IMR-90 (cell line): ENCODE data around the gene ZNF618. TPM values are rescaled to one million over a fixed set of nuclear protein-coding genes. Genes with fewer than 3 reads are reported as not detected.

Experiments used
- ATAC-seq: fragments of 200-7000 bp; cut with Tn5 transposase; 2 replicates; pipeline ENCODE4 v1.9.1; 2020; ENCODE audit warnings: low read depth, mild to moderate bottlenecking, moderate library complexity
- BruUV-seq: library from RNA; stranded (reverse); fragments of 400-500 nt; replicated peaks from 2 replicates; lab custom pipeline; 2021; lab: Mats Ljungman, UMichigan
- CTCF ChIA-PET: fragments of 300-600 bp; formaldehyde crosslinking; extraction: SDS; loops from one replicate; lab custom pipeline; 2021; ENCODE audit warnings: antibody characterized with exemption; lab: Yijun Ruan, JAX
- POLR2A ChIA-PET: fragments of 300-600 bp; sonication (Branson Sonifier 250); formaldehyde crosslinking; loops from one replicate; lab custom pipeline; 2022; ENCODE audit warnings: antibody characterized with exemption; ENCODE audit not compliant: unreplicated experiment; lab: Charles Lee
- DNase-seq: peaks from one replicate; pipeline ENCODE4 v3.0.0; 2013
- H2AFZ ChIP-seq: replicated peaks from 2 replicates; pipeline ENCODE3; 2013; ENCODE audit warnings: low read length, mild to moderate bottlenecking; ENCODE audit not compliant: poor library complexity
- H2AK5ac ChIP-seq: 2 replicates; pipeline ENCODE4 v1.6.1; 2013; ENCODE audit warnings: low read depth, low read length, inconsistent platforms
- H2AK9ac ChIP-seq: replicated peaks from 2 replicates; pipeline ENCODE3; 2013; ENCODE audit warnings: mild to moderate bottlenecking, low read depth, low read length, moderate library complexity; ENCODE audit not compliant: poor library complexity
- H2BK120ac ChIP-seq: 2 replicates; pipeline ENCODE4 v1.6.1; 2013; ENCODE audit warnings: low read depth, low read length, inconsistent platforms
- H2BK15ac ChIP-seq: 3 replicates; pipeline ENCODE4 v1.6.1; 2013; ENCODE audit warnings: low read depth, low read length, inconsistent platforms
- H2BK20ac ChIP-seq: 2 replicates; pipeline ENCODE4 v1.6.1; 2013; ENCODE audit warnings: low read depth, mild to moderate bottlenecking, inconsistent platforms, low read length, moderate library complexity
- H2BK5ac ChIP-seq: 2 replicates; pipeline ENCODE4 v1.6.1; 2013; ENCODE audit warnings: mild to moderate bottlenecking, low read depth, low read length, inconsistent platforms; ENCODE audit not compliant: poor library complexity, severe bottlenecking
- H3K14ac ChIP-seq: replicated peaks from 2 replicates; pipeline ENCODE4 v1.6.1; 2013; ENCODE audit warnings: low read depth, low read length, inconsistent platforms
- H3K18ac ChIP-seq: 2 replicates; pipeline ENCODE4 v1.6.1; 2013; ENCODE audit warnings: low read depth, low read length, control low read depth
- H3K23ac ChIP-seq: 2 replicates; pipeline ENCODE4 v1.6.1; 2013; ENCODE audit warnings: low read depth, low read length, inconsistent platforms
- H3K27ac ChIP-seq: 2 replicates; pipeline ENCODE4 v1.5.1; 2013; ENCODE audit warnings: mild to moderate bottlenecking, control low read depth, low read length; ENCODE audit not compliant: insufficient read depth
- H3K27me3 ChIP-seq: 2 replicates; pipeline ENCODE4 v1.6.1; 2013; ENCODE audit warnings: low read length; ENCODE audit not compliant: control insufficient read depth, insufficient read depth
- H3K36me3 ChIP-seq: 2 replicates; pipeline ENCODE4 v1.6.1; 2013; ENCODE audit warnings: low read length, mixed read lengths; ENCODE audit not compliant: control insufficient read depth, insufficient read depth
- H3K4ac ChIP-seq: 2 replicates; pipeline ENCODE4 v1.6.1; 2013; ENCODE audit warnings: low read depth, low read length, inconsistent platforms
- H3K4me1 ChIP-seq: 2 replicates; pipeline ENCODE4 v1.6.1; 2013; ENCODE audit warnings: low read length, mixed read lengths; ENCODE audit not compliant: control insufficient read depth, insufficient read depth
- H3K4me2 ChIP-seq: 2 replicates; pipeline ENCODE4 v1.6.1; 2013; ENCODE audit warnings: low read depth, mild to moderate bottlenecking, control low read depth, low read length, moderate library complexity
- H3K4me3 ChIP-seq: 2 replicates; pipeline ENCODE4 v1.5.1; 2013; ENCODE audit warnings: low read depth, mild to moderate bottlenecking, control low read depth, low read length, moderate library complexity; ENCODE audit not compliant: insufficient read depth
- H3K56ac ChIP-seq: 2 replicates; pipeline ENCODE4 v1.6.1; 2013; ENCODE audit warnings: low read length, inconsistent platforms; ENCODE audit not compliant: insufficient read depth; ENCODE audit errors: extremely low read depth
- H3K79me1 ChIP-seq, 2 experiments: 2 replicates each; pipeline ENCODE4 v1.6.1; 2013; ENCODE audit warnings: low read length in 2 of 2, inconsistent platforms in 1 of 2, low read depth in 1 of 2
- H3K9ac ChIP-seq: 2 replicates; pipeline ENCODE4 v1.6.1; 2013; ENCODE audit warnings: low read depth, low read length, control low read depth
- H3K9me1 ChIP-seq: 2 replicates; pipeline ENCODE4 v1.6.1; 2013; ENCODE audit warnings: low read length, inconsistent platforms; ENCODE audit not compliant: insufficient read depth
- H3K9me3 ChIP-seq: 2 replicates; pipeline ENCODE4 v1.6.1; 2013; ENCODE audit warnings: low read length; ENCODE audit not compliant: control insufficient read depth, insufficient read depth
- H4K20me1 ChIP-seq: 2 replicates; pipeline ENCODE4 v1.6.1; 2013; ENCODE audit warnings: low read length, inconsistent platforms; ENCODE audit not compliant: insufficient read depth
- H4K5ac ChIP-seq: 2 replicates; pipeline ENCODE4 v1.6.1; 2013; ENCODE audit warnings: mild to moderate bottlenecking, low read depth, low read length, control low read depth
- H4K8ac ChIP-seq, 2 experiments: 2 replicates each; pipeline ENCODE4 v1.6.1; 2013; ENCODE audit warnings: low read depth in 2 of 2, low read length in 2 of 2, control low read depth in 1 of 2, inconsistent platforms in 1 of 2
- H4K91ac ChIP-seq: 2 replicates; pipeline ENCODE4 v1.6.1; 2013; ENCODE audit warnings: low read depth, low read length, inconsistent platforms; ENCODE audit not compliant: insufficient read depth
- BHLHE40 ChIP-seq: fragments of 150-350 bp; IDR thresholded peaks from 2 replicates; pipeline ENCODE4 v1.6.1; 2016; ENCODE audit warnings: mild to moderate bottlenecking, low read depth, low read length
- CEBPB ChIP-seq: IDR thresholded peaks from 2 replicates; pipeline ENCODE4 v1.6.1; 2012; ENCODE audit warnings: low read depth, low read length, improper control_type of control experiment
- CHD1 ChIP-seq: IDR thresholded peaks from 2 replicates; pipeline ENCODE4 v1.6.1; 2012; ENCODE audit warnings: low read depth, low read length, improper control_type of control experiment
- CTCF ChIP-seq: conservative IDR thresholded peaks from 2 replicates; pipeline ENCODE4 v1.5.1; 2012; ENCODE audit warnings: mild to moderate bottlenecking, low read depth, low read length, improper control_type of control experiment
- FOS ChIP-seq: fragments of 150-350 bp; IDR thresholded peaks from 2 replicates; pipeline ENCODE4 v1.6.1; 2016; ENCODE audit warnings: low read depth, low read length
- MAFK ChIP-seq: IDR thresholded peaks from 2 replicates; pipeline ENCODE4 v1.6.1; 2012; ENCODE audit warnings: low read depth, low read length, improper control_type of control experiment
- MAZ ChIP-seq: IDR thresholded peaks from 2 replicates; pipeline ENCODE4 v1.6.1; 2012; ENCODE audit warnings: low read depth, mild to moderate bottlenecking, low read length, improper control_type of control experiment, moderate library complexity, borderline replicate concordance
- MXI1 ChIP-seq: IDR thresholded peaks from 2 replicates; pipeline ENCODE4 v1.6.1; 2012; ENCODE audit warnings: low read depth, mild to moderate bottlenecking, low read length, moderate library complexity, borderline replicate concordance
- NFE2L2 ChIP-seq: fragments of 150-350 bp; IDR thresholded peaks from 2 replicates; pipeline ENCODE4 v1.6.1; 2016; ENCODE audit warnings: low read depth, mild to moderate bottlenecking, low read length
- RAD21 ChIP-seq: IDR thresholded peaks from 2 replicates; pipeline ENCODE4 v1.6.1; 2012; ENCODE audit warnings: low read length, improper control_type of control experiment
- RCOR1 ChIP-seq: IDR thresholded peaks from 2 replicates; pipeline ENCODE4 v1.6.1; 2012; ENCODE audit warnings: mild to moderate bottlenecking, low read length, improper control_type of control experiment; ENCODE audit not compliant: insufficient replicate concordance
- RFX5 ChIP-seq: IDR thresholded peaks from 2 replicates; pipeline ENCODE4 v1.8.0; 2012; ENCODE audit warnings: low read depth, mild to moderate bottlenecking, low read length, moderate library complexity
- SMC3 ChIP-seq: fragments of 150-350 bp; IDR thresholded peaks from 2 replicates; pipeline ENCODE4 v1.6.1; 2016; ENCODE audit warnings: low read depth, mild to moderate bottlenecking, antibody characterized with exemption, low read length, moderate library complexity
- USF2 ChIP-seq: fragments of 150-350 bp; IDR thresholded peaks from 2 replicates; pipeline ENCODE4 v1.6.1; 2017; ENCODE audit warnings: mild to moderate bottlenecking, antibody characterized with exemption, low read length, low read depth
- WGBS, 2 experiments: methylation state at CpG; one replicate each; pipeline versions ENCODE4 v1.1.5 to v1.1.7; 2013; ENCODE audit warnings: missing lambda C conversion rate in 2 of 2; ENCODE audit not compliant: insufficient read length in 1 of 2; ENCODE audit errors: extremely low coverage in 2 of 2; 5-methylcytosine and 5-hydroxymethylcytosine counted together
- dilution Hi-C: fragments of 300-500 bp; cut with HindIII; formaldehyde crosslinking; loops from one replicate; pipeline ENCODE4 v1.14.3; 2018; ENCODE audit warnings: low sequenced_read_pairs; ENCODE audit not compliant: unreplicated experiment
- in situ Hi-C: fragments of 300-500 bp; cut with MboI; formaldehyde crosslinking; loops from 3 replicates; pipeline ENCODE4 v1.14.3; 2019; ENCODE audit warnings: low sequenced_read_pairs, inconsistent platforms, mixed read lengths
- intact Hi-C: fragments of 100-400 bp; cut with micrococcal nuclease; formaldehyde crosslinking; loops from 2 replicates; pipeline ENCODE4 v1.10.0; 2022
- polyA plus RNA-seq, 3 experiments: library from polyadenylated mRNA; depleted of rRNA; stranded (reverse); fragments of >200 nt; gene quantifications; 2 replicates each; pipeline ENCODE4 v1.2.3, GENCODE V29; 2012; ENCODE audit warnings: low replicate concordance in 1 of 3
- total RNA-seq: library from RNA; depleted of rRNA; stranded (reverse); fragments of >200 nt; gene quantifications from 2 replicates; pipeline ENCODE4 v1.2.3, GENCODE V29; 2012
- TF ChIP-seq, protein P1 (sequence below): fragments of 150-350 bp; IDR thresholded peaks from 2 replicates; pipeline ENCODE4 v1.6.1; 2016; ENCODE audit warnings: low read depth, mild to moderate bottlenecking, low read length, moderate library complexity, borderline replicate concordance

ZNF618 gene
- total and polyA plus RNA-seq, 2 of the 4 experiments (the other 2 are of a cell fraction), result 8.2 to 9.4 TPM

GRCh38 chr9:114033397-114034103 lies 157.4 kb downstream of the ZNF618 start:
- Histone ChIP-seq H2BK20ac (no peak overlapping the region), H3K56ac (no peak overlapping the region), H3K27me3 (no peaks in the 10 kb centered on the region), H2AFZ (no peak overlapping the region), H2AK9ac (no peak overlapping the region), H4K91ac (no peak overlapping the region), H4K8ac (no peak overlapping the region), H2AK5ac (no peak overlapping the region), H3K4me3 (no peak overlapping the region), H3K9ac (no peak overlapping the region), H3K27ac (no peak overlapping the region), H3K9me1 (0 out of 2 replicates have a peak, but pooled peaks cover 2% of the 10 kb centered on the region), H4K20me1 (no peaks in the 10 kb centered on the region; the same call in 1 of the 2 replicates), H3K4me2 (no peak overlapping the region), H2BK120ac (no peak overlapping the region), H3K18ac (no peak overlapping the region), H3K14ac (no peak overlapping the region), H3K9me3 (no peaks in the 10 kb centered on the region), H3K4ac (no peak overlapping the region), H3K79me1 (no peaks in the 10 kb centered on the region; a peak in 1 of 4 replicates), H3K4me1 (no peaks in the 10 kb centered on the region), H4K5ac (no peak overlapping the region), H3K23ac (no peak overlapping the region), H2BK5ac (no peak overlapping the region), H2BK15ac (no peak overlapping the region), H3K36me3 (peaks cover 65% of the 10 kb centered on the region)
- ChIA-PET CTCF (no interaction called here), POLR2A (no interaction called here)
- DNase-seq (no peak), ATAC-seq (peak; percentile 57; the same call in 1 of the 2 replicates)
- intact Hi-C loops, result loop anchor here (1.0 to 5.0 kb wide), 3 partner anchors 226 to 351 kb away; no protein-coding TSS in a partner anchor
- dilution Hi-C loops, result no loop called here
- in situ Hi-C loops, result no loop called here
- BruUV-seq, result no TSS peak
- 50% methylated on average over 4 of the region's 12 CpGs; no CpG with 5 or more reads in 1 of the 2 experiments for WGBS, 2 experiments
- TF ChIP-seq RAD21 (peak; percentile 72), RFX5 (no peak), BHLHE40 (no peak), SMC3 (peak; percentile 48), FOS (no peak), RCOR1 (no peak), USF2 (no peak), CTCF (peak; percentile 44), CHD1 (no peak), CEBPB (no peak), NFE2L2 (no peak), MAZ (no peak), MAFK (no peak), MXI1 (no peak)
- TF ChIP-seq, protein P1, sequence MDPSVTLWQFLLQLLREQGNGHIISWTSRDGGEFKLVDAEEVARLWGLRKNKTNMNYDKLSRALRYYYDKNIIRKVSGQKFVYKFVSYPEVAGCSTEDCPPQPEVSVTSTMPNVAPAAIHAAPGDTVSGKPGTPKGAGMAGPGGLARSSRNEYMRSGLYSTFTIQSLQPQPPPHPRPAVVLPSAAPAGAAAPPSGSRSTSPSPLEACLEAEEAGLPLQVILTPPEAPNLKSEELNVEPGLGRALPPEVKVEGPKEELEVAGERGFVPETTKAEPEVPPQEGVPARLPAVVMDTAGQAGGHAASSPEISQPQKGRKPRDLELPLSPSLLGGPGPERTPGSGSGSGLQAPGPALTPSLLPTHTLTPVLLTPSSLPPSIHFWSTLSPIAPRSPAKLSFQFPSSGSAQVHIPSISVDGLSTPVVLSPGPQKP, result no peak
